Inferior parietal cortex (tissue), 1 donor: ENCODE data around the gene MYPOP.
A peak's percentile ranks its signal among the peaks of the same experiment; 100 is the strongest.
"Not testable (repeated sequence)": the region's sequence is repeated elsewhere in the genome, so short reads cannot be mapped to it uniquely, and the experiment has no call there.

ENCODE experiments used
- DNase-seq: peaks from one replicate; pipeline ENCODE4 v3.0.0-alpha.2; 2016; ENCODE audit errors: extremely low spot score

The MYPOP gene

GRCh38 chr19:45906221-45906620, 3.8 kb upstream of the MYPOP start:
- no peak for DNase-seq

DNA sequence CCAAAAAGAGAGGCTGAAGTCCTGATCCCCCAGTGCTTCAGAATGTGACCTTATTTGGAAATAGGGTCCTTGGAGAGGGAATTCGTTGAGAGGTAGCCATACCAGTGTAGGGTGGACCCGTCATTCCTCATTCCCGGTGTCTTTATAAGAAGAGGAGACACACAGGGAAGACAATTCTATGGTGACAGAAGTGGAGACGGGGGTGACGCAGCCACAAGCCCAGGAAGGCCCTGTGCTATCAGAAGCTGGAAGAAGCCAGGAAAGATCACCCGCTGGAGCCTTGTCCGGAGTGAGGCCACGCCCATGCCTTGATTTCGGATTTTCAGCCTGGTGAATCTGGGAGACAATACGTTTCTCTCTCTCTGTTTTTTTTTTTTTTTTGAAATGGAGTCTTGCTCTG, 2.6 kb upstream of the MYPOP start:
- no peak for DNase-seq

DNA sequence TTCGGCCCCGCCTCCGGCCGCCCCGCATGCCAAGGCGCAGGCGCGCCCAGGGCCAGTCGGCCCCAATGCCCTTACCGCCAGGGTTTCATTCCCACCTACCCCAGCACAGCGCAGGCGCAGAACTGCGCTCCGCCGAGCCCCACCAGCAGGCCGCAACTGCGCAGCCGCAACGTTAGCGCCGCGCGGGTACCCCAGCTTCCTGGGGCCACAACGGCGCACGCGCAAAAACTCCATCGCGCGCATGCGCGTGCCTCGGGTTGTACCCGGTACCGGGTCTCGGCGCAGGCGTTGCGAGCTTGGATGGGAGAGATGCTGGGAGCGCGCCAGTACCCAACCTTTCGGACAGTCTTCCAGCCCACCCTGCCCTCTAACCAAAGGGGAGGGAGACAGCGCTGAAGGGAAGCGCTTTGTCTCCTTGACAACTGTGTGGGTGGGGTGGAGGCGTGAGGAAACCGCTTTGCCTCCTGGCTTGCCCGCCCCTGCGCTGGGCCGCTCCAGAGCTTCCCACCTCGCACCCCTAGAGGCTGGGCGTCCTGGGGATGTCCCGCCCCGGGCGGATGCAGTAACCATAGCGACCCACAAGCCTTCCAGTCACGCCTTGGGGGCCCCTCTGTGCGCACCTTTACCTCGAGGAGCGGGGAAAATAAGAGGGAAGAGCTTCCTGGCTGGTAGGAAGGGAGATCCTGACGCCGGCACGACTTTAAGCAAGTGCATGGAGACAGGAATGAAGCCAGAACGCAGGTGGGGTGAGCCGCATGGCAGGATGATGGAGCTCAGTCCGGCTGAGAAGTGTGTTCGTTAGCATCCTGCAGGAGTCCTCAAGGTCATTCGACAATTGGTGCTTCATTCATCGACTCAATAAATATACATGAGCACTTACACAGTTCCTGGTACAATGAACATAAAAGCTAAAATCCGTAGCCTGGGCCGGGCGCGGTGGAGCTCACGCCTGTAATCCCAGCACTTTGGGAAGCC, 525 bp upstream of the MYPOP start:
- peak; percentile 98 for DNase-seq

- no peak for DNase-seq
These were observed 941 bp downstream of the MYPOP start for GRCh38 chr19:45901432-45901911.

DNA sequence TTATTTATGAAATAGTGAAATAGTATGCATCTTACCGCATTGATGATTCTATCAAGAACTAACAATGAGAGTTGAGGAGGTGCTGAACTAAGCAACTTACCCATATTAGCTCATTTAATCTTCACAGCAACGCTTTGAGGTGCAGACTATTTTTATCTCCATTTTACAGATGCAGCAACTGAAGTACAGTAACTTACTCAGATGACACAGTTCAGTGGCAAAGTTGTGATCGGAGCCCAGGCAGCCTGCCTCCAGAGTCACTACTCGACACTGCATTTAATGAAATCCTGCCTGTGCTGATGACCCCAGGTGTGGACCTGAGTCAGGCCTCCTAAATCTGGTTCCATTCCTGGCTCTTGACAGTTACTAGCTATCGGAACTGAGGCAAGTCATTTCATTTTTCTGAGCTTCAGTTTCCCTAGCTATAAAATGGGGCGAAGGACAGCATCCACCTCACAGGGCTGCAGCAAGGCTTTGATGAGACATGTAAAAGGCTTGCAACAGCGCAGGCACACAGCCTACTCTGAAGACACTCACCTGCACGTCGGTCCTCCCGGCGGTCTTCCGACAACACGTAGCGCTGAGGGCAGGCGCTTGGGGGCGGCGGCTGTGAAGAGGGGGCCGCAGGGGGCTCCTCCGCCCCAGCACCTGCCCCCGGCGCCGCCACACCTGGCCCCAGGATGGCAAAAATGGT, 1.5 kb downstream of the MYPOP start:
- DNase-seq, result no peak

DNA sequence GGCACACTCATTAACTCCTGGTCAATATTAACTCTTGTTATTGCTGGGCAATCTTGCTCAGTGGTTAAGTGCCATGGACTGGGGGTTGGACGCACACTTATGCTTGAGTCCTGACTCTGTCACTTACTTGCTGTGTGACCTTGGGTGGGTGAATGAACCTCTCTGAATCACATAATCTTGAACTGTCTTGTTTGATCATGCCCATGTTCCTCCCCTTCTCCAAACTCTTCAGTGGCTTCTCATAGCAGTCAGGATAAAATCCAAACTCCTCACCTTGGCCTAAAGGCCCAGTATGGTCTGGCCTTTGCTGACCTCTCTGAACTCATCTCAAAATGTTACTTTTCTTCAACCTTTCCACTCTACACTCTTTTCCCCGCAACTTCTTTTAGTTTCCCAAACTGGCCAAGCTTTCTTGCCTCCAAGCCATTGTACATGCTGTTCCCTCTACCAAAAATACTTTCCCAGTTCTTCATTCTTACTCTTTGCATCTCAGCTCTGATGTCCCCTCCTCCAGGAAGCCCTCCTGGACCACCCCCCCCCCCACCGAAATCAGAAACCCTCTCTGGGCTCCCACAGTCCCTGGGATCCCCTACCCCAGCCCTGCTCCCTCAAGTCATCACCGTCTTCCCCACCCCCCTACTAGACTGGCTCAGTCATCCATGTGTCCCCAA, 2.4 kb downstream of the MYPOP start:
- no peak for DNase-seq

DNA sequence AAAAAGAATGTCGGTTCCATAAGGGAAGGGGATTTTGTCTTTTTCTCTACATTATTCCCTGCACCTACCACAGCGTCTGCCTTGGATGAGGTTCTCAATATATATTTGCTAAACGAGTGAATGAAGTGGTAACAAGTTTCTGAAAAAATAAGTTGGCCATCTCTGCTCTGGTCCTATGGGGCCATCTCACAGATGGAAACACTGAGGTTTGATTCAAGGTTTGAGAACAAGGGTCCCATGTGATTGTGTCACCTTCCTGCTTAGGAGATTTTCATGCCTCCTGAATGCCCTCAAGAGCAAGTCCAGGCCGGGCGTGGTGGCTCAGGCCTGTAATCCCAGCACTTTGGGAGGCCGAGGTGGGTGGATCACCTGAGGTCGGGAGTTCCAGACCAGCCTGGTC, 3.2 kb downstream of the MYPOP start:
- DNase-seq, result no peak

- no peak for DNase-seq
These were observed 5.1 kb downstream of the MYPOP start for GRCh38 chr19:45897261-45897812.

GRCh38 chr19:45895983-45896599, 6.3 kb downstream of the MYPOP start:
- not testable (repeated sequence) for DNase-seq

DNA sequence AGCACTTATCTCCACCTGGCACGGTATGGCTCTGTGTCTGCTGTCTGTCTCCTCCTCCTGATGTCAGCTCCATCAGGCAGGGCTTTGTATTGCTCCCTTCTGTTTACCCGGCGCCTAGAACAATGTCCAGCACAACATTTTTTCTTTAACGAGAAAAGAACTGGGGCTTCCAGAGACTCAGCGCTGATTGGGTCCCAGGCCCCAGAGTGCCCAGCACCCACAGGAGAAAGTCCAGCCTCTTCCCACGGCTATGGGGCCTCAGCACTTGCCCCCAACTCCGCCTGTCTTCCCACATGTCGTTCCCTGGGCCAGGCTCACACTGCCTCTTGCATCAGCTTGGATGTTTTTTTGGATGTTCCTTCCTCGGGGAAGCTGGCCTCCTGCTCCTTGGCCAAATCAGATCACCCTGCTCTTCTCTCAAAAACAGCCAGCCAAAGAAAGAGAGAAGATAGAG, 6.9 kb downstream of the MYPOP start:
- DNase-seq, result no peak

GRCh38 chr19:45890877-45891276, 11.5 kb downstream of the MYPOP start:
- DNase-seq, result no peak

DNA sequence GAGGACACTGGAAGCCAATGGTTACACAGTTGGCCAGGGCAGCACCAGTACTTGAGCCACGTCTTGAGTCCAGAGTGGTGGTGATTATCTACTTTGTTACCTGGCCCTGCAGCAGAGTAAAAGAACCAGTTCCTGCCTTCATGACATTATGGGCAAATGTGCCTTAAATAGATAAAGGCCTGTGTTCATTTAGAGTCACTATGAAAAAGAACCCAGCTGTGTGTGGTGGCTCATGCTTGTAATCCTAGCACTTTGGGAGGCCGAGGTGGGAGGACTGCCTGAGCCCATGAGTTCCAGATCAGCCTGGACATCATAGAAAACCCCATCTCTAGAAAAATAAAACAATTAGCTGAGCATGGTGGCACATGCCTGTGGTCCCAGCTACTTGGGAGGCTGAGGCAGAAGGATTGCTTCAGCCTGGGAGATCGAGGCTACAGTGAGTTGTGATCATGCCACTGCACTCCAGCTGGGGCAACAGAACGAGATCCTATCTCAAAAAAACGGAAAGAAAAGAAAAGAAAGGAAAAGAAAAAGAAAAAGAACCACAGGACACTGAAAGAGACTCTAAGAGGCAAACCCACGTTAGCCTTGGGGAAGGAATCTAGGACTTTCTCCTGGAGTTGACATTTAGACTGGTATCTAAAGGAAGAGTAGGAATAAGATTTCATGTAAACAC, 13.1 kb downstream of the MYPOP start:
- DNase-seq, result no peak

DNA sequence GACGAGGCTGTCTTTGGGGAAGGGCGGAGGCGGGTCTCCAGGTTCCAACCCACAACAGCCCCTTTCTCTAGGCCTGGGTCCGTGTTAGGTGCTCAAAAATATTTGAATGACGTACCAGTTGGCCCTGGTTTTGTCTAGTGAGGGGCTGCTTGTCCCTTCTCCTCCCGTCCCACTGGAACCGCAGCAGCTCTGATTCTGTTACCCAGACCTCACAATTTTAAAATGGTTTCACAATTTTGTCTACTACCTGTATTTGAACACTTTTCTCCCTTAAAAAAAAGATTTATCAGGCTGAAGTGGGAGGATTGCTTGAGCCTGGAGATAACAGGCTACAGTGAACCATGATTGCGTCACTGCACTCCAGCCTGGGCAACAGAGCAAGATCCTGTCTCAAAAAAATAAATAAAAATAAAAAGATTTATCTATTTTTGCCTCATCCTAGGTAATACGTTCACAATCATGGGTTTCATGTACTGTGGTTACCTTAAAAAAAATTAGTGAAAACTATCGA, 15.2 kb downstream of the MYPOP start:
- no peak for DNase-seq

- DNase-seq, result peak; percentile 98
These were observed 15.8 kb downstream of the MYPOP start for GRCh38 chr19:45886427-45887199.

DNA sequence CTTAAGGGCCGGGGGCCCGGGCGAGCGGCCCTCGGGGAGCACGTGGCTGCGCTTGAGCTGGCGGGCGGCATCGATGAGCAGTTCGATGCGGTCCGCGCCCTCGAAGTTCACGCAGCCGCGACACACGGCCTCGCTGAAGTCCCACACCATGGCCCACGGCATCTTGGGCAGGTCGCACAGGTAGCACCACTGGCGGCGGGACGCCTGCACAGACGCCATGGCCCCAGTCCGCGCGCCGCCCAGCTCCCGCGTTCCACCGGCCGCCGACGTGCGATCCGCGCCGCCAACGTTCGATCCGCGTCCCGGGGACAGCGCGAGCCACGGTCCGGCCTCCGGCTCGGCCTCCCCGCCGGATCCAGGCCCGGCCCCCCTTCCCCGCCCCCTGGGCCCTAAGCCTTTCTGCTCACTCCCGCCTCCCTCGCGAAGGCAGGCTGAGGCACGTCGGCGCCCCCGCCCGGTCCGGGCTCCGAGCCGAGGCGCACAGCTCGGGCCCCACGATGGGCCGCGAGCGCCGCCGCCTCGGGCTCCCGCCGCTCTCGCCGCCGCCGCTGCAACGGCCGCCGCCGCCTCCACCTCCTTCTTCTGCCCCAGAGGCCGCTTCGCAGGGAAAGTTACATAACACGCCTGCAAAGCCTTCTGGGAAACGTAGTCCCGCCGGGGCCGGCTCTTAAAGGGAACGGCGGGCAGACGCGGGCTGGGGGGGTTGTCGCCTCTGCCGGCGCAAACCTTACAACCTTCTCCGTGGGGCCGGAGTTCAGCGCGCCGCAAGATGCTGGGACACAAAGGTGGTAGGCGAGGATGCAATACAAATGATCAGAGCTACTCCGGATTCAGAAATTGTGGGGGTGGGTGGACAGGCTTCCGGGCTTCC, 16.6 kb downstream of the MYPOP start, which contains the start of gene IRF2BP1:
Gene IRF2BP1, minus strand, starts transcription at position 586 of the 871 bp plus-strand sequence. Its CDS starts 367 bp downstream, at position 219.
- DNase-seq, result peak; percentile 97

DNA sequence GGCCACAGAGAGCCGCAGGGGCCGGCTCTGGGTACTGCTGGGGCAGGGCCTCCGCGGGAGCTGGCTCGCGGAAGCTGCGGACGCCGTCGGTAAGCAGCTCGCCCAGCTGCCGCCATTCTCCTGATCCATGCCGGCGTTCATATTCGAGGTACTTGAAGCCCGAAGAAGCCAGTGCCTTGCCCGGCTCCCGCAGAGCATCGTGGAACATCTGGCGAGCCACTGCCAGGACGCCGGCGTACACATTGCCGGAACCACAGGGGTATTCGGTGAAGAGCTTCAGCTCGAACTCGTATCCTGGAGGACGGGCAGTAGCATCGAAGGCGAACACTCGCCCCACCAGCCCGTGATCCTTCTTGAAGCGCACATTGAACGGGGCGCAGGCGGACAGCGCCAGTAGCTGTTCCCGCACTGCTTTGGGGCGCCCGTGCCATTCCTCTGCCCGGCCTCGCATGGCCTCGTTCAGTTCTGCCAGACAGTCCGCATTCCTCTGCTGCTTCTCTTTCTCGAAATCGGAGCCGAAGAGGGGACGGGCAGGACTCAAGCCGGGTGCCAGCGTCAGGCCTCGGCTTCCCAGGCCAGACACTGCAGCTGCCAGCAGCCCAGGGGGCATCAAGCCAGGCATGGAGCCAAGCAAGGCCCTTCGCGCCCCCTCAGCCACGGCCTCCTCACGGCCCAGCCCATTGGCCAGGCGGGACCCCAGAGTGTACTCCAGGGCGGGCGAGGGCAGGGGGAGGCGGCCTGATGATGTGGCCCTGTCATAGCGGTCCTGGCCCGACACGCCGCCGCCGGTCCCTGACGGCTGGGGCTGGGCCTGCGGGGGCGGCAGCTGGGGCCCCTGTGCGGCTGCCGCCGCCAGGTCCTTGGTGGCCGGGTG, 17.5 kb downstream of the MYPOP start:
- no peak for DNase-seq

GRCh38 chr19:45883881-45884681, 18.3 kb downstream of the MYPOP start:
- no peak for DNase-seq
